Stimulated activated CD4-positive, alpha-beta T cell treated with anti-CD3 and anti-CD28 coated beads, Interleukin-4, amount 100 ng/mL, for 48 hours (primary cell): ENCODE results near the gene GUK1.

Source experiments
- DNase-seq, 2 donors: peaks; one replicate each; pipeline ENCODE4 v3.0.0-alpha.2; 2020; ENCODE audit warnings: low read depth in 2 of 2

The GUK1 gene, protein sequence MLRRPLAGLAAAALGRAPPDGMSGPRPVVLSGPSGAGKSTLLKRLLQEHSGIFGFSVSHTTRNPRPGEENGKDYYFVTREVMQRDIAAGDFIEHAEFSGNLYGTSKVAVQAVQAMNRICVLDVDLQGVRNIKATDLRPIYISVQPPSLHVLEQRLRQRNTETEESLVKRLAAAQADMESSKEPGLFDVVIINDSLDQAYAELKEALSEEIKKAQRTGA

DNA sequence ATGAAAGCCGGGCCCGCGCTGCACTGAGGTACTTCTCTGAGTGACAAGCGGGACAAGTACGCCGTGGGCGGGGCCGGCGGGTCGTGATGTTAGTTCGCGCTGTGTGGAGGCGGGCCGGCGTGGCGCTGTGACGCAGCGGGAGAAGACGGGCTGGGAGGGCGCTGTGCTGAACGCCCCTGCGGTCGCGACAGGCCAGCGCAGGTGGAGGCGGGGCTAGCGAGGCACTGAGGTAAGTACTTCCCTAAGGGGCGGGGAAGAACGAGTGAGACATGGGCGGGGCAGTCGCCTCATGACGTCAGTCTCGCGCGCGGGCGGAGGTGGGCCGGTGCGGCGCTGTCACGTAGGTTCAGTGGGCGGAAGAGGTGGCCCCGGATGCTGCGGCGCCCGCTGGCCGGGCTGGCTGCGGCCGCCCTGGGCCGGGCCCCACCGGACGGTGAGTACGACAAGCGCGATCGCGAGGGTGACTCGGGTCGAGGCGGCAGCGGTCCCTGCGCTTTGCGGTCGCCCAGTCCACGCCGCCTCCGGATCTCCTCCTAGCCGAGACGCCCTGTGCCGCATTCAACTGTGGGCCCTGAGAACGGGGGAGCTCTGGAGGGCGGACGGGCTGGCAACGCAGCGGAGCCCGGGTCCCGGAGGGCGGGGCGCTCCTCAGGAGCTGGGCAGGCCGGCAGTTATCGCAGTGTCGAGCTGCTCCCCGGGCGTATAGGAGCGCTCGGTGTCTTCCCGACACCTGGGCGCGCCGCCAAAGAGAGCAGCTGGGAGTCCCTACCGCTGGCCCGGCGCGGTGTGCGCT lies at the start of gene GUK1:
Gene GUK1, plus strand, starts transcription at position 349 of the 793 bp plus-strand sequence. Its CDS starts 24 bp downstream, at position 373.
- peak; percentile 99 to 100 for DNase-seq

DNA sequence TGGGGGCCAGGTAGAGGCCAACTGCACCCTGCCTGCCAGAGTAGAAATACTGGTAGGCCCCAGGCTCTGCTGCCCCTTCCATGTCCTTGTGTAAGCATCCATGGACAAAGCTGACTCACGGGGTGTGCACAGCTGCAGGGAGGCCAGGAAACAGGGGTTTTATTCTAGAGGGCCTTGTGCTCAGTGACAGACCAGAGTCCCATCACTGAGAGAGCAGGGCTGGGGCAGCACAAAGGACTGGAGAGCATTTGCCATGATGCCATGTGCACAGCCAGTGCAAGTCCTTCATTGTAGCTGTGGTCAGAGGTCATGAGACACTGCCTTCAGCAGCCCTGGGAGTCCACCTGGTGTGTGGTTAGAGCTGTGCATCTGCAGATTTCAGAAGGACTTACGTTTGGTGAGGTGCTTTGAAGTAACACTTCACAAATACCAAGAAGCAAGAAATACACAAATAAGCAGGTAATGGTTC lies 49.4 kb upstream of the GUK1 start:
- no peak for DNase-seq

DNA sequence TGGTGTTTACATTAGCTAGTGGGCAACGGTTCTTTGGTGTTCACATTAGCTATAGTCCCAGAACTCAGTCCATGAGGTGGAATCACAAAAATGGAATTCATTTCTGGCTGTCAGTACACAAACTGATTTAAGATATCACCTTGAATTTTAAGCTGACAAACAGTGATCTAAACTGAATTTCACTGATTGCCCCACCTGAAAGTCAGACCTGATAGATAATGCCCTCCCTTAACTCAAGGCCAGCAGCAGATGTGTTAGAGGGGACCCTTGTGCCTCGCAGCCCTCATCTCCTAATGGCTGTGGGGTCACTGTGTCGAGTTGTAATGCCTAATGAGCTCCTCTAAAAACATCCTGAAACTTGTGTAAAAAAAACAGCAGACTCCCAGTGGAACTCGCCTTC lies 49.0 kb upstream of the GUK1 start:
- no peak for DNase-seq

DNA sequence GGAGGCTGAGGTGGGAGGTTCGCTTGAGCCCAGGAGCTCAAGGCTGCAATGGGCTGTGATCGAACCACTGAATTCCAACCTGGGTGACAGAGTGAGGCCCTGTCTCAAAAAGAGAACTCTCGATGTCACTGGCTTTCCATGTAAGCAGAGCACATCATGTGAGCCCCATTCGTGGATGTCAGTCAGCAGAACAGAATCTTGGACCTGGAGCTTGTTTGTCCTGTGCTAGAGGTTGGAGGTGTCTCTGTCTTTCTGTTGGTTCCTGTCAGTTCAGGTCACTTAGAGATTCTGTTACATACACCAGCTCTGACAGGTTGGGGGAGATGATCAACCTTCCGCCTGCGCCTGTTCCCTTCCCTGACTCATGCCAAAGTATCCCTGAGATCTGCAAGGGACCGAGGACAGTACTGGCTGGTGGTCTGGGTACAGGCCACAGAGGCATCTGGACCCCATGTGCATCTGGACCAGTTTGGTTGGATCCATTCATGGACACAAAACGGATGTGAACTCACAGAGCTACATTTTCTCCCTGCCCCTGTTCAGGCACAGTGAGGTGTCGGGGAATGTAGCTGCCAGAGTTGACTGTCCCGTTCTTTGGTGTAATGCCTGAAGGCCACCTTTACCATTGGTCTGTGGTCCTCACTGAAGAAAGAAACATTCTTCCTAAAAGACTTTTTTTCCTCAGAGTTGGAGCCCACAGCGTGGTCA lies 47.6 kb upstream of the GUK1 start:
- DNase-seq, result no peak

DNA sequence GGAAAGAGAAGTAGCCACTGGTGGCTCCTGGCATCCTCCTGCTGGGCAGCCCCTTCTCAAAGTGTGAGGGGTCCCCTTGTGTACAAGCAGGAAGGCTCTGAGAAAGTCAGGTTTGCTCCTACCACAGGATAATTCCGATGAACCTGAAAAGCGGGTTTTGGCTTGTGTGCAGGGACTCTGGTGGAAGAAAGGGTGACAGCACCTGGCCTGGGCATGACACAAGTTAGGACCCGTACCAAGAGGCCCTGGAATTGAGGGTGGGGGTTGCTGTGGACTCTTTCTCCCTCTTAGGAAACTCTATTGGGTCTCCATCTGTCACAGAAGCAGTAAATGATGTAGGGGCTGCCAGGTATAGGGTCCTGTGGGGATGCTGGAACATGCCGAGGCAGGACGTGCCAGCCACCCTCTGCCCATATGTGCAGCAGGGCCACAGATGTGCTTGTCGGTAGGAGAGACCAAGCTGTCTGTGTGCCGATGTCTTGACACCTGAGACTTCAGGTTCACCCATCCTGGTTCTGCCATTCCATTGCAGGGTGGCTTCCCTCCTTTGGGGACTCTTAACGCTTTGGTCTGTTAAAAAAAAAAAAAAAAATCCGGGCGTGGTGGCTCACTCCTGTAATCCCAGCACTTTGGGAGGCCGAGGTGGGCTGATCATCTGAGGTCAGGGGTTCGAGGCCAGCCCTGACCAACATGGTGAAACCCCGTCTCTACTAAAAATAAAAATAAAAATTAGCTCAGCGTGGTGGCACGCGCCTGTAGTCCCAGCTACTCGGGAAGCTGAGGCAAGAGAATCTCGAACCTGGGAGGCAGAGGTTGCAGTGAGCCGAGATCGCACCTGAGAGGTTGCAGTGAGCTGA lies 46.8 kb upstream of the GUK1 start:
- DNase-seq, result no peak

DNA sequence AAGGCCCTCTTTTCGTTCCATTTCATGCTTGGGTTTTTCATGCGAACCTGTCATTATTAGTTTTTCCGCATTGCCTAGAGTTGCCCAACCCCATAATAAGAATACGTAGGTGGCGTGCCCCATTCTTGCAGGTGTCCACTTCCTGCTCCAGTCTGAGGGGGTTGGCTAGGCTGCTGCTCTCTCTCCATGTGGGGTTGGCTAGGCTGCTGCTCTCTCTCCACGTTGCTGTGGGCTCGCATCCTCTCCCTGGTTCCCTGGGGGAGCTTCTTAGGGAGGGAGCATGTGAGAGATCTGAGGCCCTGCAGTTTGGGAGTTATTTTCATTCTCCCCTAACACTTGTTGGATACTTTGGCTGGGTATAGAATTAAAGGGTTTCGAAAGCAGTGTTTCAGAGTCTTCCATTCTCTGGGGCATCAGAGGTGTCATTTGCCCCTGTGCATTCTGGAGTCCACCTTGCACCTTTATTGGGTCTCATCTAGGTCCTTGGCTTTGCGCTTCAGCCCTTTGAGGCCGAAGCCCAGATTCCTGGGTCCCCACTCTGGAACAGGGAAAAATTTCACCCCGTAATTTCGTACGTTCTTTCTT lies 45.6 kb upstream of the GUK1 start:
- no peak for DNase-seq

DNA sequence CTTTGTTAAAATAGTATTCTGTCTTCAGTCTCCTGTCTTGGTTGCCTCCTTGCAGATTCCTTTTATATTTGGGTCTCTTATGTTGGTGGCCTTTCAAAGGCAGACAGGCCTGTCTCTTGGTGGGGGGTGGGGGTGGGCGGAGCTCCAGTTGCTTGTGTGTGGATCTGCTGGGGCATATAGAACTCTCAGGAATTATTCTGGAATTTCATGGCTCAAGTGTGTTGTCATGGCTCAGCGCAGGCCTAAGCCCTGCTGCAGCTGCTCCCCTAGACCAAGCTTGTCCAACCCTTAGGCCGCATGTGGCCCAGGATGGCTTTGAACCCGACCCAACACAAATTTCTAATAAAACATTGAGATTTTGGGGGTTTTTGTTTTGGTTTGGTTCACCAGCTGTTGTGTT lies 44.9 kb upstream of the GUK1 start:
- no peak for DNase-seq

DNA sequence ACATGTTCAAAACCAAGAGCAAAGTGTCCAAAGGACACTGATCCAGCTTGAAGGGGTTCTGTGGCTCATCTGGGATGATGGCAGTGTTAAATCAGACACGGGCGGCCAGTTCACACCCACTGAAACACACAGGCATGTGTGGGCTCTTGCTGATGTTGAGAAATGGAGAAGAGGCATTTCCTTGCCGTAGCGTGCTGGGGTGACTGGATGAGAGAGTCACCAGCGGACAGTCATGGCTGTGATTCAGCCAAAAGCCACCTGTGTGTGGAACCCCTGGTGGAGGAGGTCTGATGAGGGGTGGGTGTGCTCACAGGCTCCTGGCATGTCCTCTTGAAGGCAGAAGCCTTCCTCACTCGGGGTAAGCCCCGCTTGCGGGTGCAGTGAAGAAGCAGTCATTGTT lies 44.1 kb upstream of the GUK1 start:
- DNase-seq, result no peak

DNA sequence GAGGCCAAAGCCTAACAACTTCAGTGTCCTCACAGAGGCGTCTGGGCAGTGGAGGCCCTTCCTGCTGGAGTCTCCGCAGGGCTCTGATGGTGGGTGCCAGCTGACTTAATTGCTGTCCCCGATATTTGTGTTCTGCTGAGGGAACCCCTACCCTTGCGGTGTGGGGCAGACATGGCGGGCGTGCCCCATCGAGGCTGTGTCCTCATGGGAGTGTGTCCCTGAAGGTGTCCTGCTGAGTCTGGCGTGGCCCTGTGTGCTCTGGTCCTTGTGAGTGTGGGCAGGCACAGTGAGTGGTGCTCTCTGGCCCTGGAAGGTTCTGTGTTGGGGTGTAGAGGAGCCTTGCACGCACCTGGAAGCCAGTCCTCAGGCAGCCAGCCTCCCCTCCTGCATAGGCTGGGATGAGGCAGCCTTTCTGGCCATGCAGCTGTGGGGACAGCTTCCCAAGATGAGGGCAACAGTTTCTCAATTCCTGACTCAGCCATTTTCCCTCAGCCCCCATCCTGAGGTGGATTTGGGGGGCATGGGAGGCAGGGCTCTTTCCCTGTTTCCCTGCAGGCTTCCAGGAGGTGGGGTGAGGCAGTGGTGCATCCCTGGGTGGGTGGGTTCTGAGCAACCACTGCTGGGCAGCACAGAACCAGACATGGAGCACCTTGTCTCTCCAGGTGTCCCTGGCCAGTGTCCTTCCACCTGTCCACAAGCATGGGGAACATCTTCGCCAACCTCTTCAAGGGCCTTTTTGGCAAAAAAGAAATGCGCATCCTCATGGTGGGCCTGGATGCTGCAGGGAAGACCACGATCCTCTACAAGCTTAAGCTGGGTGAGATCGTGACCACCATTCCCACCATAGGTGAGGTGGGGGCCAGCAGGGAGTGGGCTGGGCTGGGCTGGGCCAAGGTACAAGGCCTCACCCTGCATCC lies 43.4 kb upstream of the GUK1 start:
- DNase-seq, result no peak

DNA sequence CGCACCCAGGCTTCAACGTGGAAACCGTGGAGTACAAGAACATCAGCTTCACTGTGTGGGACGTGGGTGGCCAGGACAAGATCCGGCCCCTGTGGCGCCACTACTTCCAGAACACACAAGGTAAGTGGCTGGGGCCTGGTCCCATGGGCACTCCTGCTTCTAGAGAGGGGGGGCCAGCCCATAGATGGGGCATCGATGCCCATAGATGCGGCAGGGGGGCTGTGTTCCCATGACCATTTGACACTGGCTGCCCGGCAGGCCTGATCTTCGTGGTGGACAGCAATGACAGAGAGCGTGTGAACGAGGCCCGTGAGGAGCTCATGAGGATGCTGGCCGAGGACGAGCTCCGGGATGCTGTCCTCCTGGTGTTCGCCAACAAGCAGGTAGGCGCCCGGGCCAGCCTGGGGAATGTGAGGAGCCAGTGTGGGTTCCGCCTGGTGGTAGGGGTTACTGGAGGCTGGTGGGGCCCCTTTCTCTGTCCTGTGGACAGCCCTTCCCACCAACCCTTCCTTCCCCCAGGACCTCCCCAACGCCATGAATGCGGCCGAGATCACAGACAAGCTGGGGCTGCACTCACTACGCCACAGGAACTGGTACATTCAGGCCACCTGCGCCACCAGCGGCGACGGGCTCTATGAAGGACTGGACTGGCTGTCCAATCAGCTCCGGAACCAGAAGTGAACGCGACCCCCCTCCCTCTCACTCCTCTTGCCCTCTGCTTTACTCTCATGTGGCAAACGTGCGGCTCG lies 42.6 kb upstream of the GUK1 start:
- DNase-seq, result no peak

DNA sequence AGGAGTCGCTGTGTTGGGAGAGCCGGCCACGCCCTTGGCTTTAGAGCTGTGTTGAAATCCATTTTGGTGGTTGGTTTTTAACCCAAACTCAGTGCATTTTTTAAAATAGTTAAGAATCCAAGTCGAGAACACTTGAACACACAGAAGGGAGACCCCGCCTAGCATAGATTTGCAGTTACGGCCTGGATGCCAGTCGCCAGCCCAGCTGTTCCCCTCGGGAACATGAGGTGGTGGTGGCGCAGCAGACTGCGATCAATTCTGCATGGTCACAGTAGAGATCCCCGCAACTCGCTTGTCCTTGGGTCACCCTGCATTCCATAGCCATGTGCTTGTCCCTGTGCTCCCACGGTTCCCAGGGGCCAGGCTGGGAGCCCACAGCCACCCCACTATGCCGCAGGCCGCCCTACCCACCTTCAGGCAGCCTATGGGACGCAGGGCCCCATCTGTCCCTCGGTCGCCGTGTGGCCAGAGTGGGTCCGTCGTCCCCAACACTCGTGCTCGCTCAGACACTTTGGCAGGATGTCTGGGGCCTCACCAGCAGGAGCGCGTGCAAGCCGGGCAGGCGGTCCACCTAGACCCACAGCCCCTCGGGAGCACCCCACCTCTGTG lies 41.7 kb upstream of the GUK1 start:
- no peak for DNase-seq

DNA sequence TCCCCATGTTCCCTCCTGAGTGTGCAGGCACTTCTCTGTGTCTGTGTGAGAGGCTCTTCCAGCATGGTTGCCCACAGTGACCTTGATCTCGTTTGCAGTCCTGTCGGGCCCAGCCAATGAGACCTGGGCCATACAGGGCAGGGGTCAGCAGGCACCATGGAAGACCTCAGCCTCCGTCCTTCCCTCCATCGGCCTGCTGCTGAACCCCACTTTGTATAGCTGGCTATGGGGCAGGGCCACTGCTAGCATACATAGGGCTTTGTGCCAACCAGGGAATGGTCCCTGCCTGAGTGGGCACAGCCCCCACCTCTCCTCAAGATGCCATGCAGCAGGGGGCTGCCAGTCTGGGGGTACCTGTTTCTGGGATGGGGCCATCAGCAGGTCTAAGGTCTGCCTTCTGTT lies 40.7 kb upstream of the GUK1 start:
- DNase-seq, result no peak

DNA sequence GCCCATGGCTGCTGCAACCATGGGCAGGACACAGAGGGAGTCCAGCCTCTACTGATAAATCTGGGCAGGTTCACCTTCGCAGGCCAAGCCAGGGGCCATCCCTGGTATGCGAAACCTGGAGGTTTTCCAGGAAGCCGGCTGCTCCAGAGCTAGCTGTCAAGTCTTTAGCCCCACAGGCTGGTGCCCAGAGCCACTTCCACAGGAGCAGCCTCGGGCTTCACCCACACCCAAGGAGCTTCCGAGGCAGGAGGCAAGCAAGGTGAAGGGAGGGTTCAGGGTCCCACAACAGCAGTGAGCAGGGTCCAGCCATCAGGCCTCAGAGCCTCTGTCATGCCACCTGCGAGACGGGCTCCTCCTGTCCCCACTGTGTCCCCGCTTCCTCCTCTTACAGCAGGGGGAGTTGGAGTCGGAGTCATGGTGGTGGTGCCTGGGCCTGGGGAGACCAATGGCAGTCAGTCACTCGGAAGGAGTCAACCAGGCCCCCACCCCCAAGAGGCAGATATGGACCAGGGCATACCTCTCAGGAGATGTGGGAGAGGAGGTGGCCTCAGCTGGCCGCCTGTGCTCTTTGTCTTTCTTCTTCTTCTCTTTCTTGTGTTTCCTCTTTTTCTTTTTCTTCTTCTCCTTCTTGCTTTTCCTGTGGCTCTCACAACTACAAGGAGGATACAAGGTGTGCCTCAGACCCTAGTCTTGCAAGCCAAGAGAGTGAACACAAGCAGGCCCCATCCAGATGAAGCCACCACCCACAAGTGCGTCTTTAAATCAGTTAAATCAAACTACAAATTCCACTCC lies 39.1 kb upstream of the GUK1 start:
- DNase-seq, result no peak

DNA sequence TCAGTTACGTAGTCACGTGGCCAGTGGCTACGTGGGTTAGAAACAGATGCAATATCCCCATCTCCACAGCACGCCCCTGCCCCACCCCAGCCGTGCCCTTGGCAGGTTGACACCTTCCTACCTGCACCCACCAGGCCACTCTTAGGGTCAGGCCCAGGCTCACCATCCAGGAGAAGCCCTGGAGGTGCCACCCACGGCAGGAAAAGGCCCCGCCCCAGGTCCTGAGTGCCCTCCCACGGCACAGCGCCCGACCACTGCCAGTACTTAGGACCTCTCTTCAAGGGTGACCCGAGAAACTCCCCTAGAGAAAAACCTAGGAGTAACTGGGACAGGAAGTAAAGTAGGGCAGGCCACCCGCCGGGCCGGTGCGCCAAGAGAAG lies 38.5 kb upstream of the GUK1 start:
- DNase-seq, result no peak

DNA sequence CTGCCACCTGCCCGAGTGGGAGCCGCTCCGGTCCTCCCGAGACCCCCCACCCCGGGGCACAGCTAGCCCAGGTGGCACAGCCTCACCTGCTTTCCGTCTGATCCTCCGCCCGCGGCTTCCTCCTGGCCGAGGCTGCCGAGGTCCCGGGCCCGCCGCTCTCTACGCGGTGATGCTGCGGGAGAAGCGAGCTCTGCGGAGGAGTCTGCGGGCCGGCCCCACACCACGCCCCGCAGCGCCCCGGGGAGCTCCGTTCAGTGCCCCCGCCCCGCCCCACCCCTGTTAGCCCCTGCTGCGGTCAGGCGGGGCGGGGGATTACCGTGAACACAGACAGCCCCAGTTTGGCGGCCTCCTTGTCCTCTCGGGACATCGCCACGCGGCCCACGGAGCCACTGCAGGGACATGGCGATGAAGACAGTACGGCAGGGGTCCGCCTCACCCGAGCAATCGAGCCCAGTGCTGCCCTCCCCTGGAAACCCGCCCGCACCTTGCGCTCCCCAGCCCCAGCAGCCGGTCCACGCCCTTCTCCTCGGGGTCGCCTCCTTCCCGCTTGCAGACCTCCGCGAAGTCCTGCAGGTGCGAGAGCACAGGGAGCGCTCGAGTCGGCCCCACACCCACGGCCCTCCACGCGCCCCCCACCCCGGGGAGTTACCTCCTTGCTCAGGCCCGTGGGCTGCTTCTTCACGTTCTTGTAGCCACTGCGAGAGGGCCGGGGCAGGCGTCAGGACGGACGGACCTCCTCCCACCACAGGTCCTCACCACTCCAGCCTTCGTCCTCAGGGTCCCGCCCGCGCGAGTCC lies 37.9 kb upstream of the GUK1 start:
- peak in 1 of 2 donors; percentile 53 for DNase-seq

DNA sequence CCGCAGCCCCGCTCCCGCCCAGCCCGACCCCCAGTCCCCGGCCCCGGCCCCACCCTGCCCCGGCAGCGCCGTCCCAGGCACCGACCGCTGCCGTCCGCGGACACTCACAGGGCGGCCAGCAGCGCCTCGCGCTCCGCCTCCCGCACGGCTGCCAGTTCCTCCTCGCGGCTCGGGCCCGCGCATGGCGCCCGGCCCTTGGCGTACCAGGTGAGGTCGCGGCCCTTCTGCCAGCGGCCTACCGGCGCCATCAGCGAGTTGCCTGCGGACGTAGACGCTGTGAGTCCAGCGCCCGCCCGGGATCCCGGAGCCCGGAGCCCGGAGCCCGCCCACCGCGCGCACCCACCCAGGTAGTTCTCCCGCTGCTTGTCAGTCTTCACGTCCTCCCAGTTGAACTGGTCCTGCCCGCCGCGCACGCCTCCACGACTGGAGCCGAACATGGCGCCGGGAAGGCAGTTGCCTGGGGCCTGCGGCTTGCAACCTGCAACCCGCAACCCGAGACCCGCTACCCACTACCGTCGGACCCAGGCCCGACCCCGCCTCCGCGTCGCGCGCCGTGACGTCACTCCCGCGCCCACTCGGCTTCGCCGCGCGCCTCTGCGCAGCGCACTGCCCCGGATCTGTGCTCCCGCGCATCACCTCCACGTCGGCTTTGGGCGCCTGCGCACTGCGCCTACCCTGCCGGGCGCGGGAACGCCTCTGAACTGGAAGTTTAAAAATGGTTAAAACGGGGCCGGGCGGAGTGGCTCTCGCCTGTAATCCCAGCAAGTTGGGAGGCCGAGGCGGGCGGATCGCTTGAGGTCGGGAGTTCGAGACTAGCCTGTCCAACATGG lies 37.1 kb upstream of the GUK1 start, which contains the start of gene C1orf35:
Gene C1orf35, minus strand, starts transcription at position 535 of the 830 bp plus-strand sequence. Its CDS starts 98 bp downstream, at position 437.
- DNase-seq, result peak; percentile 93
